Measurements from ENCODE around the gene TTC39C.

The TTC39C gene

DNA sequence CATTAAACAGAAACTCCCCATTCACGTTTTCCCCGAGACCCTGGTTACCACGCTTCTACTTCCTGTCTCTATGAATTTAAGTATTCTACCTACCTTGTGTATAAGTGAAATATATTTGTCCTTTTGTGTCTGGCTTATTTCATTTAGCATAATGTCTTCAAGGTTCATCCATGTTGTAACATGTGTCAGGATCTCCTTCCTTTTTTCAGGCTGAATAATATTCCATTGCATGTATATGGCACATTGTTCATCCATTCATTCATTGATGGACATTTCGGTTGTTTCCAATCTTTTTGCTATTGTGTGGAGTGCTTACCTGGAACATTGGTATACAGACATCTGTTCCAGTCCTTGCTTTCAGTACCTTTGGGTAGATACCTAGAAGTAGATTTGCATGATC lies 106.1 kb downstream of the TTC39C start:
- no peak overlapping the region for H3K27ac ChIP-seq
- TF ChIP-seq ZFX (IDR thresholded peaks at IDR 0.05; ENCODE audit: borderline replicate concordance): no peak
- TF ChIP-seq, protein P1, sequence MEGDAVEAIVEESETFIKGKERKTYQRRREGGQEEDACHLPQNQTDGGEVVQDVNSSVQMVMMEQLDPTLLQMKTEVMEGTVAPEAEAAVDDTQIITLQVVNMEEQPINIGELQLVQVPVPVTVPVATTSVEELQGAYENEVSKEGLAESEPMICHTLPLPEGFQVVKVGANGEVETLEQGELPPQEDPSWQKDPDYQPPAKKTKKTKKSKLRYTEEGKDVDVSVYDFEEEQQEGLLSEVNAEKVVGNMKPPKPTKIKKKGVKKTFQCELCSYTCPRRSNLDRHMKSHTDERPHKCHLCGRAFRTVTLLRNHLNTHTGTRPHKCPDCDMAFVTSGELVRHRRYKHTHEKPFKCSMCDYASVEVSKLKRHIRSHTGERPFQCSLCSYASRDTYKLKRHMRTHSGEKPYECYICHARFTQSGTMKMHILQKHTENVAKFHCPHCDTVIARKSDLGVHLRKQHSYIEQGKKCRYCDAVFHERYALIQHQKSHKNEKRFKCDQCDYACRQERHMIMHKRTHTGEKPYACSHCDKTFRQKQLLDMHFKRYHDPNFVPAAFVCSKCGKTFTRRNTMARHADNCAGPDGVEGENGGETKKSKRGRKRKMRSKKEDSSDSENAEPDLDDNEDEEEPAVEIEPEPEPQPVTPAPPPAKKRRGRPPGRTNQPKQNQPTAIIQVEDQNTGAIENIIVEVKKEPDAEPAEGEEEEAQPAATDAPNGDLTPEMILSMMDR (IDR thresholded peaks at IDR 0.05): no peak

DNA sequence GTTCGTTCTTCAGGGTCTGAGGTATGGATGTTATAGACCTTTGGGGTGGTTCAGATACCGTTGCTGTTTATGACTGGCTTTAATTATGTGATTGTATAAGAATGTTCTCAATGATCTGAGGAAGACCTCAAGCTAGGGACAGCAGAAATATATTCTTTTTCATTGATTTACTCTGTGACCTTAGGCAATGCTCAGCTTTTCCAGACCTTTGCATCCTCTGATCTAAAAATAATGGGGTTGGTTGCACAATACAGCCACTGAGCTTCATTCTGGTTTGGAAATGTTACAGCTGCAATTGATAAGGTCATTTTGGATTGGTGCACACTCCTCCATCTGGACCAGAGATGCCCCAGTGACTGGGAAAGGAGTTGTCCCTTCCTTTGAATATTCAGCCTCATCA lies 107.1 kb downstream of the TTC39C start:
- no peak overlapping the region for H3K27ac ChIP-seq
- TF ChIP-seq, protein P1 (IDR thresholded peaks at IDR 0.05): no peak
- no peak for TF ChIP-seq ZFX (IDR thresholded peaks at IDR 0.05; ENCODE audit: borderline replicate concordance)

DNA sequence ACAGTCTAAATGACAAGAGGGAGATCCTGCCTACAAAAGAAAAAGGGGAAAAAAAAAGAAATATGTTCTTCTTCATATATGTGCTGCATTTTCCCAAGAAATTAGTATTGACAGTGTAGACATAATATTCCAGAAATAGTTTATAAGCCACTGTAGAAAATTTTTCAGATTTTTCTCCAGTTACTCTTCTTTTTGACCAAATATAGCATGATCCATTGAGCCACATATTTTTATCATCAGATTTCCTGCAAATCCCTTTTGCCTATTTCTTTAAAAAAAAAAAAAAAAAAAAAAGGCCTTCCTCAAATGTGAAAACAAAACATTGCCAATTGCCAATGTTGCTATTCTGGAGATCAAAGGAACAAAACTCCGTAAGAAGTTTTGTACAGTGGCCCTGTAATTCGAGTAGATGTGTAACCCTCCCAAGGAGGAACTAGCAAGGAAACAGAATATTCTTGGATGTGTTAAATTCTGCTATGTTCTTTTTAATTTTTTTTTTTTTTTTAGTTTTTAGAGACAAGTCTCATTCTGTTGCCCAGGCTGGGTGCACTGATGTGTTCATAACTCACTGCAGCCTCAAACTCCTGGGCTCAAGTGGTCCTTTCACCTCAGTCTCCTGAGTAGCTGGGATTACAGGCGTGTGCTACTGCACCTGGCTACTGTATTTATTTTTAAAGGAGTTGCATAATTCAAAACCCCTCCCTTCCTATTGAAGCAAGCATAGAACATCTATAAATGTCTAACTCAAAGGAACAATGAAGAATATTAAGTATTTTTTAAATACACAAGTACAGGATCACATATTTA lies 111.8 kb downstream of the TTC39C start:
- no peak overlapping the region for H3K27ac ChIP-seq
- TF ChIP-seq ZFX (IDR thresholded peaks at IDR 0.05; ENCODE audit: borderline replicate concordance): no peak
- TF ChIP-seq, protein P1 (IDR thresholded peaks at IDR 0.05): no peak

DNA sequence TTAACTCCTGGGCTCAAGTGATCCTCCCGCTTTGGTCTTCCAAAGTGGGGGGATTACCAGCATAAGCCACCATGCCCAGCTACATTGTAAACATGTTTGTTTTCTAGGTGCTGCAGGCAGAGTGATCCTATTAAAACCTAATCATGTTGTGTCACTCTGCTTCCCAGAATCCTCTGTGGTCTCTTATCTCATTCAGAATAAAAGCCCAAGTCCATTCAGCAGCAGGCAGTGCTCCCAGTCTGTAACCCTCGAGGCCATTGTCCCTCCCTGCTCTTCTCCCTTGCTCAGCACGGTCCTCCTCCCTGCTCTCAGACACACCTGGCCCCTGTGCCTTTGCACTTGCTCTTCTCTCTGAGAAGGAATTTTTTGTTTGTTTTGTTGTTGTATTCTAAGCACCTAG lies 113.2 kb downstream of the TTC39C start:
- no peak overlapping the region for H3K27ac ChIP-seq
- TF ChIP-seq, protein P1 (IDR thresholded peaks at IDR 0.05): no peak
- TF ChIP-seq ZFX (IDR thresholded peaks at IDR 0.05; ENCODE audit: borderline replicate concordance): no peak

DNA sequence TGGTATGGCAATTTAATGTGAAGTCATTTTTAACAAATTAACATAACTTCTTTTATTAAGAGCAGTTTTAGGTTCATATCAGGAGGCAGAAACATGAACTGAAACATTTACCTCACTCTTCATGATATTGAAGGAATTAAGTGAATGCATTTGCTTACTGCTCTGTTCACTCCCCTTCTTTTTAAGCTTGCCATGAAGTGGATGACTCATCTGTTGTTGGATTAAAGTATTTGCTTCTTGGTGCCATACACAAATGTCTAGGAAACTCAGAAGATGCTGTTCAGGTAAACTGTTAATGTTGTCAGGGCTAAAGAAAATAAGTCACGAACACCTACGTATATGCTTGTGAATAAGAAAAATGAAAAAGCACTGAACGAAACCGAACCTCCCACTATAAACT lies 114.1 kb downstream of the TTC39C start:
- TF ChIP-seq, protein P1 (IDR thresholded peaks at IDR 0.05): no peak
- TF ChIP-seq ZFX (IDR thresholded peaks at IDR 0.05; ENCODE audit: borderline replicate concordance): no peak
- no peak overlapping the region for H3K27ac ChIP-seq

DNA sequence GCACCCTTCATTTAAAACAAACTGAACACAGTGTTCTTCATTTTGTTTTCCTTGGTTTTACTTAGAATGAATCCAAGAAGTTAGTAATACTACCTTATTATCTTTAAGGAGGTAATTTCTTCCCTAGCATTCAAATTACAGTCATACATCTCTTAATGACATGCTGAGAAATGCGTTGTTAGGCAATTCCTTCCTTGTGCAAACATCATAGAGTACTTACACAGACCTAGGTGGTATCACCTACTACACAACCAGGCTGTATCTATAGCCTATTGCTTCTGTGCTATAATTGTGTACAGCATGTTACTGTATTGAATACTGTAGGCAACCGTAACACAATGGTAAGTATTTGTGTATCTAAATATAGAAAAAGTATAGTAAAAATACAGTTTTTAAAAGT lies 115.9 kb downstream of the TTC39C start:
- TF ChIP-seq, protein P1 (IDR thresholded peaks at IDR 0.05): no peak
- no peak for TF ChIP-seq ZFX (IDR thresholded peaks at IDR 0.05; ENCODE audit: borderline replicate concordance)
- no peak overlapping the region for H3K27ac ChIP-seq

DNA sequence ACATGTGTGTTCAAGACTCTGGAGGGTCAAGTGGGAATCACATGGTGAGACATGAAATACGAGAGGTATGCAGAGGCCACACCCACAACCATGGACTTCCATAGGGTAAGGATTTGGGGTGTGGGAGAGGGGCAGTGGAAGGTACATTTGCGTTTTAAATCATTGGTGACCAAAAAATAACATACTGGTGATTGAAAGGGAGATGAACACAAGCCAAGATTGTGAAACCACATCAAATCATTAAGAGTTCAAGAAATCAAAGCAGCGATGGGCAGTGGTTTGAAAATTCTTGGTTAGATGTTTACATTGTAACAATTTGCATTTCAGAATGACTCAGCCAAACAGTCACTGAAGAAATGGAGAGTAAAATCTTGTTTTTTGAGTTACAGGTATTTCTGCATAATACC lies 122.4 kb downstream of the TTC39C start:
- H3K27ac ChIP-seq: no peak overlapping the region
- TF ChIP-seq, protein P1 (IDR thresholded peaks at IDR 0.05): no peak
- TF ChIP-seq ZFX (IDR thresholded peaks at IDR 0.05; ENCODE audit: borderline replicate concordance): no peak

Data from 22Rv1 (cell line).